Measurements from ENCODE around the gene RAB40C.
A peak's percentile ranks its signal among the peaks of the same experiment; 100 is the strongest.

DNA sequence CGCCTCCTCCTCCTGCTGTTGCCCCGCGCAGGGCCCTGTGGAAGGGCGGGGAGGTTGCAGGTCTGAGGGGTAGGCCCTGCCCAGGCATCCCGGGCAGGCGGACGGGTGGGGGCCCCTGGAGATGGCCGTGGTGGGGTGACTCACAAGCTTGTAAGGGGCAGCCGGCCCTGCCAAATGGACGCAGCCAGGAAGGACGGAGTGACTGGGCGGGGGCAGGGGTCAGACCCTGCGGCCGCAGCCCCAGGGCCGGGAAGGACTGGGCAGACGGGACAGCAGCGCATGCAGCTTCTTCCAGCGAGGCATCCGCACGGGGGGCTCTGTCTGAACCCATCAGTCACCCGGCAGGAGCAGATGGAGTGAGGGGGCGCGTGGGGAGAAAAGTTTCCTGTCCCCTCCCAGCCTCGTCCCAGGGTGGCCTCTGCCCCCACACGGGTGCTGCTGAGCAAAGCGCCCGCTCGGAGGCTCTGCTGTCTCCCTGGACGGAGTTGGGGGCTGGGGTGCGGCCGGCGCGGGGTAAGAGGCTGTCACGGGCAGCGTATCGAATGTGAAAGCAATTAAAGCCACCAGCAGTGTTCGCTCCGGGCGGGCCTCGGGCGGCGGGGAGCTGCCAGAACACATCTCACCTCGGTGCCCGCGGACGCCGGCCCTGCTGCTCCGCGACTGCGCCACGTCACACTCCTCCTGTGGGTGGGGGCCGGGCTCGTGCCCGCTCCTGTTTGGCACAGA lies 35.1 kb upstream of the RAB40C start:
- TF ChIP-seq TAF1 (IDR thresholded peaks at IDR 0.05; ENCODE audit: borderline replicate concordance, insufficient read depth, low read length) (no peak), POLR2AphosphoS5 (IDR thresholded peaks at IDR 0.05; ENCODE audit: low read depth, low read length) (0 out of 2 replicates have a peak, but pooled peaks have one; percentile 2), SIN3A (IDR thresholded peaks at IDR 0.05; ENCODE audit: borderline replicate concordance, insufficient read depth, low read length) (no peak)
- TF ChIP-seq, protein P1, sequence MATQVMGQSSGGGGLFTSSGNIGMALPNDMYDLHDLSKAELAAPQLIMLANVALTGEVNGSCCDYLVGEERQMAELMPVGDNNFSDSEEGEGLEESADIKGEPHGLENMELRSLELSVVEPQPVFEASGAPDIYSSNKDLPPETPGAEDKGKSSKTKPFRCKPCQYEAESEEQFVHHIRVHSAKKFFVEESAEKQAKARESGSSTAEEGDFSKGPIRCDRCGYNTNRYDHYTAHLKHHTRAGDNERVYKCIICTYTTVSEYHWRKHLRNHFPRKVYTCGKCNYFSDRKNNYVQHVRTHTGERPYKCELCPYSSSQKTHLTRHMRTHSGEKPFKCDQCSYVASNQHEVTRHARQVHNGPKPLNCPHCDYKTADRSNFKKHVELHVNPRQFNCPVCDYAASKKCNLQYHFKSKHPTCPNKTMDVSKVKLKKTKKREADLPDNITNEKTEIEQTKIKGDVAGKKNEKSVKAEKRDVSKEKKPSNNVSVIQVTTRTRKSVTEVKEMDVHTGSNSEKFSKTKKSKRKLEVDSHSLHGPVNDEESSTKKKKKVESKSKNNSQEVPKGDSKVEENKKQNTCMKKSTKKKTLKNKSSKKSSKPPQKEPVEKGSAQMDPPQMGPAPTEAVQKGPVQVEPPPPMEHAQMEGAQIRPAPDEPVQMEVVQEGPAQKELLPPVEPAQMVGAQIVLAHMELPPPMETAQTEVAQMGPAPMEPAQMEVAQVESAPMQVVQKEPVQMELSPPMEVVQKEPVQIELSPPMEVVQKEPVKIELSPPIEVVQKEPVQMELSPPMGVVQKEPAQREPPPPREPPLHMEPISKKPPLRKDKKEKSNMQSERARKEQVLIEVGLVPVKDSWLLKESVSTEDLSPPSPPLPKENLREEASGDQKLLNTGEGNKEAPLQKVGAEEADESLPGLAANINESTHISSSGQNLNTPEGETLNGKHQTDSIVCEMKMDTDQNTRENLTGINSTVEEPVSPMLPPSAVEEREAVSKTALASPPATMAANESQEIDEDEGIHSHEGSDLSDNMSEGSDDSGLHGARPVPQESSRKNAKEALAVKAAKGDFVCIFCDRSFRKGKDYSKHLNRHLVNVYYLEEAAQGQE (IDR thresholded peaks at IDR 0.05; ENCODE audit: insufficient read depth in 1 of 2, low read depth in 2 of 2, low read length in 2 of 2): no peak
